Erythroblast (primary cell): ENCODE data around the gene STK24.

ENCODE experiments used
- DNase-seq, 2 experiments: peaks; one replicate each; lab custom pipeline; 2025; lab: John Stamatoyannopoulos, UW
- GATA1 ChIP-seq: IDR thresholded peaks from 2 replicates; pipeline ENCODE4 v1.6.1; 2011; ENCODE audit warnings: low read depth, mild to moderate bottlenecking, control low read depth, low read length, moderate library complexity
- POLR2A ChIP-seq: IDR thresholded peaks from 2 replicates; pipeline ENCODE4 v1.6.1; 2011; ENCODE audit warnings: mild to moderate bottlenecking, low read length

The STK24 gene

GRCh38 chr13:98537740-98538139, 39.2 kb downstream of the STK24 start:
- no peak for TF ChIP-seq GATA1
- TF ChIP-seq POLR2A, result no peak
- DNase-seq, result no peak

DNA sequence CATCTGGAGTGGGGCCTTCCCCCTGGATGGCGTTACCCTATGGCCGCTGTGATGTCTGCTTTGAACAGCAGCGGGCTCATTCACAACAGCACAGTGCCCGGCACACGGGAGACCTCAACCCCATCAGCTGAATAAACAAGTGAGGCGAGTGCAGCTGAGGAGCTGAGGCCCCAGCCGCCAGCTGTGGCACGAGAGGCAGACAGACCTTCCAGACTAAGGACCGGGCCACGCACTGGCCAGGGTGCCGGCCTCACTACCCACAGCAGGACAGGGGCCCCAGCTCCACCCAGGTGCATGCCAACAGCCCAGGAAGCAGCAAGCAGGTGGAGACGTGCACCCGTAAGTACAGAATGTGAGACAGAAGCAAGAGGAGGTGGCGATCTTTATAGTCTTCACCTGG, 39.6 kb downstream of the STK24 start:
- TF ChIP-seq GATA1 (no peak), POLR2A (no peak)
- no peak for DNase-seq

- TF ChIP-seq POLR2A, result no peak
- TF ChIP-seq GATA1, result no peak
Measured at GRCh38 chr13:98536729-98537128, 40.2 kb downstream of the STK24 start.

GRCh38 chr13:98535501-98536354, 41.2 kb downstream of the STK24 start:
- DNase-seq, result no peak
- no peak for TF ChIP-seq GATA1
- no peak for TF ChIP-seq POLR2A

More at GRCh38 chr13:98536729-98537128, 40.2 kb downstream of the STK24 start:
- no peak for DNase-seq

- DNase-seq, result no peak
- no peak for TF ChIP-seq GATA1
- no peak for TF ChIP-seq POLR2A
Measured at GRCh38 chr13:98534821-98535220, 42.1 kb downstream of the STK24 start.

DNA sequence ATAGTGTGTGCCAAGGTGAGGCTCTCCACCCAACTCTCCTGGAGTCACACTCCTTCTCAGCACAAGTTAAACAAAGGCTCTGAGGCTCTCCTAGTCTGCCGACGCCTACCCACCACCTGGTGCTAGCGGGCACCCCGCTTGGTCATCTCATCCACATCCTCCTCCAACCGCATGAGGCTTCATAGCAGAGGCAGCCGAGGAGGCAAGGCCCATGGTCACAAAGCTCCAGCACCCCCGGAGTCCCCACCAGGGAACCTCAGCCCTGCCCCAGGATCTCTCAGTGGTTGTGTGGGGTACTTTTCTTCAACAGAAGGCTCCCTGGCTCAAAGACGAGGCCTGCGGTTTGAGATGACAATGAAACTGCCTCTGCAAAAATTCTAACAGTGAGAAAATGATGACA, 43.0 kb downstream of the STK24 start:
- no peak for DNase-seq
- no peak for TF ChIP-seq GATA1
- TF ChIP-seq POLR2A, result no peak

- no peak for DNase-seq
- TF ChIP-seq POLR2A (no peak), GATA1 (no peak)
Measured at GRCh38 chr13:98532254-98532653, 44.7 kb downstream of the STK24 start.

DNA sequence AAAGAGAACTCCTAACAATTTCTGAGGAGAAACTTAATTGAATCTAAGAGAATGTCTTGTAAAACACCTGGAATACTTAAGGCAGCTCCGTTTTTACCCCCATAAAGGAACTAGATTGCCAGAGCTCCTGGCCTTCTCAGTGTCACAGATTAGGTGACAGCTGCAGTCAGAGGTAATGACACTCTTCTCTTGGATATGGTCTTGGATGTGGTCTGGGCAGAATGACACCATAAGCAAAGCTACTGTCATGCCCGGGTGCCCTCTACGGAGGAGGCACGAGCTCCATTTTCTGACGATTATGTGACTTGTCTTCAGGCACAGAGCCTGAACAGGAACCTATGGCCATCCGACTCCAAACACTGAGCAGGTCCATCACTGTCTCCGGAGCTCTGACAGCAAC, 46.7 kb downstream of the STK24 start:
- TF ChIP-seq POLR2A (no peak), GATA1 (no peak)
- no peak for DNase-seq

- TF ChIP-seq POLR2A (no peak), GATA1 (no peak)
- no peak for DNase-seq
Measured at GRCh38 chr13:98529171-98529570, 47.7 kb downstream of the STK24 start.

DNA sequence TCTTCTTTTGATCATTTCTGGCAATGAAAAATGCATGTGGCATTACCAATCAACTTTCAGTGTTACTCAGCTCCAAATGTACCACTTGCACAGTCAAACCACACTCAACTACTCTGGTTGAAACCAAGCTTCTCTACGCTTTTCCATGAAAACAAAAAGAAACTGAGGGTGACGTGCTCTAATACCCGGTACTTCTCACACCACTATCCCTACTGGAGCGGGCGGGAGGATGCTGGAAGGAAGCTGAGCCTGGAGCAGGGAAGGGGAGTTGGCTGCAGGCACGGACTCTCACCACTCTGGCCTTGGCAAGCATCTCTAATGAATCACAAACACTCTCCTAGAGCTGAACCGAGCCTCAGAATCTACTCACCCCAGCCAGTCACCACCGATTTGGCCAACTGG, 48.2 kb downstream of the STK24 start:
- DNase-seq, result no peak
- TF ChIP-seq POLR2A, result no peak
- no peak for TF ChIP-seq GATA1

- no peak for DNase-seq
- TF ChIP-seq POLR2A (no peak), GATA1 (no peak)
Measured at GRCh38 chr13:98527526-98527925, 49.4 kb downstream of the STK24 start.

- TF ChIP-seq POLR2A, result no peak
- TF ChIP-seq GATA1, result no peak
- DNase-seq, result no peak
Measured at GRCh38 chr13:98526182-98526512, 50.8 kb downstream of the STK24 start.

DNA sequence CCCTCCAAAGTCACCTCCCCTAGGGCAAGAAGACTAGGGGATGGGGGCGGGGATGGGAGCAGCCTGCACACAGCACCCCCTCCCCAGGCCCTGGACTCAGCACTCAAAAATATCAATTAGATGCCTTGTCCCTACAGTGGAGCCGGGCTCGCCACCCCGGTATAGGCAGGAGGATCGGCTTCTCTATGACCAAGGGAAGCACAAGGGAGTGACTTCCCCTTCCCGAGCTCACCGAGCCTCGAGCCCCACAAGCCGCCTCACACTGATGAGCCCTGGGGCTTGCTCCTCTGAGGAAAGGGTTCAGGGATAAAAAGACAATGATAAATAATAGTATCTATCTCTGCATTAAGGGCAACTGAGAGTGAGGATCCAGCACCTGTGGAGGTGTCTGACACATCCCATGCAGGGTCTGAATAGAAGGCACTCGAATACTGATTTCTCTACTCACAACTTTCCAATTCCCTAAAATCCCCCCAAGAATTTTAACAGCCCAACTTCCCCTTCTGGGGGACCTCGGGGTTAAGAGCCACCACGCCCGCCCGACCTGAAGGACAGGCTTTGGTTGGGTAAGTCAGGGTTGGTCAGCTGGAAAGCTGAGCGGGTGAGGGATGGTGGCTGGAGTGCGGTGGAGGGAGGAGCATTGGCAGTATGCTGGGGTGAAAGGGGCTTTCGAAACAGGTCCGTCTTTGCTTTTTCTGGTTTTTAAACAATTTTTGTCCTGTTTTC, 51.3 kb downstream of the STK24 start:
- DNase-seq, result no peak
- TF ChIP-seq GATA1 (no peak), POLR2A (no peak)

DNA sequence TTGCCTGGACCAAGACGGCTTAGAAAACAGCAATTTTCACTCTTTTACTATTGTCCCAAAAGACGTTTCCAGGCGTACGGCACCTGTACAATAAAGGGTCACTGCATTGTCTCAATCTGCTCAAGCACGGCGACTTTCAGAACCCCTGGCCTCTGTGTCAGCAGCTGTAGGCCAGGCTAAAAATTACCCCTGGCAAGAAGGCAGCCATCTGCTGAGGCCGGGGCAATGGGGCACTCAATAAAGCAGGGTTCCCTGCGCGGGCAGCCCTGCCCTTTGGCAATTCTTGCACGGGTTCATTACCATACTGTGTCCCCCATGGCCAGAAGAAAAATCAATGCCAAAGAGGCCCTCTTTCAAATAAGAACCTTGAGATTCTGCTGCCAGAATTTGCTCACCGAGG, 52.1 kb downstream of the STK24 start:
- no peak for DNase-seq

More for the DNA sequence above, 52.1 kb downstream of the STK24 start:
- TF ChIP-seq POLR2A, result no peak
- no peak for TF ChIP-seq GATA1
